Nephron (organoid): ENCODE results near the gene ZSWIM6.

ENCODE experiments used
- H3K27ac Mint-ChIP-seq, 3 experiments: 2 replicates each; pipeline ENCODE4 v1.8.0; 2020; ENCODE audit warnings: mixed read lengths in 3 of 3, mild to moderate bottlenecking in 2 of 3, moderate library complexity in 1 of 3
- H3K27me3 Mint-ChIP-seq: 2 replicates; pipeline ENCODE4 v1.8.0; 2021; ENCODE audit warnings: low read depth, mild to moderate bottlenecking, moderate library complexity, mixed read lengths
- H3K36me3 Mint-ChIP-seq: 2 replicates; pipeline ENCODE4 v1.8.0; 2020; ENCODE audit warnings: low read depth, mixed read lengths
- H3K4me1 Mint-ChIP-seq: 2 replicates; pipeline ENCODE4 v1.8.0; 2020; ENCODE audit warnings: mixed read lengths
- H3K4me3 Mint-ChIP-seq, 3 experiments: 2 replicates each; pipeline ENCODE4 v1.8.0; 2020; ENCODE audit warnings: mild to moderate bottlenecking in 3 of 3, mixed read lengths in 3 of 3, moderate library complexity in 2 of 3
- H3K9me3 Mint-ChIP-seq: 2 replicates; pipeline ENCODE4 v1.8.0; 2020; ENCODE audit warnings: mixed read lengths
- TF ChIP-seq, protein P1 (sequence below), 3 experiments: fragments of 200-600 bp; sonication (generic); IDR thresholded peaks; one replicate each; pipeline ENCODE4 v1.5.0; 2021; ENCODE audit warnings: antibody characterized with exemption in 3 of 3; ENCODE audit not compliant: unreplicated experiment in 3 of 3

Gene ZSWIM6

GRCh38 chr5:61347080-61347479 is 15.0 kb downstream of the ZSWIM6 start:
- Mint-ChIP-seq H3K9me3 (no peaks in the 10 kb centered on the region), H3K27me3 (no peaks in the 10 kb centered on the region), H3K4me3 (no peak overlapping the region), H3K4me1 (peaks cover 74% of the 10 kb centered on the region), H3K36me3 (peaks cover 13% of the 10 kb centered on the region), H3K27ac (no peak overlapping the region)
- TF ChIP-seq, protein P1, sequence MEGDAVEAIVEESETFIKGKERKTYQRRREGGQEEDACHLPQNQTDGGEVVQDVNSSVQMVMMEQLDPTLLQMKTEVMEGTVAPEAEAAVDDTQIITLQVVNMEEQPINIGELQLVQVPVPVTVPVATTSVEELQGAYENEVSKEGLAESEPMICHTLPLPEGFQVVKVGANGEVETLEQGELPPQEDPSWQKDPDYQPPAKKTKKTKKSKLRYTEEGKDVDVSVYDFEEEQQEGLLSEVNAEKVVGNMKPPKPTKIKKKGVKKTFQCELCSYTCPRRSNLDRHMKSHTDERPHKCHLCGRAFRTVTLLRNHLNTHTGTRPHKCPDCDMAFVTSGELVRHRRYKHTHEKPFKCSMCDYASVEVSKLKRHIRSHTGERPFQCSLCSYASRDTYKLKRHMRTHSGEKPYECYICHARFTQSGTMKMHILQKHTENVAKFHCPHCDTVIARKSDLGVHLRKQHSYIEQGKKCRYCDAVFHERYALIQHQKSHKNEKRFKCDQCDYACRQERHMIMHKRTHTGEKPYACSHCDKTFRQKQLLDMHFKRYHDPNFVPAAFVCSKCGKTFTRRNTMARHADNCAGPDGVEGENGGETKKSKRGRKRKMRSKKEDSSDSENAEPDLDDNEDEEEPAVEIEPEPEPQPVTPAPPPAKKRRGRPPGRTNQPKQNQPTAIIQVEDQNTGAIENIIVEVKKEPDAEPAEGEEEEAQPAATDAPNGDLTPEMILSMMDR (IDR thresholded peaks at IDR 0.05; ENCODE audit: unreplicated experiment in 3 of 3) = no peak

GRCh38 chr5:61348447-61348846 is 16.4 kb downstream of the ZSWIM6 start:
- Mint-ChIP-seq H3K27ac (peak overlapping the region in 2 of 3 experiments; percentile 13 to 32), H3K4me3 (no peak overlapping the region), H3K27me3 (no peaks in the 10 kb centered on the region), H3K9me3 (no peaks in the 10 kb centered on the region), H3K36me3 (peaks cover 13% of the 10 kb centered on the region), H3K4me1 (peaks cover 82% of the 10 kb centered on the region)
- TF ChIP-seq, protein P1 (IDR thresholded peaks at IDR 0.05; ENCODE audit: unreplicated experiment in 3 of 3) = no peak

DNA sequence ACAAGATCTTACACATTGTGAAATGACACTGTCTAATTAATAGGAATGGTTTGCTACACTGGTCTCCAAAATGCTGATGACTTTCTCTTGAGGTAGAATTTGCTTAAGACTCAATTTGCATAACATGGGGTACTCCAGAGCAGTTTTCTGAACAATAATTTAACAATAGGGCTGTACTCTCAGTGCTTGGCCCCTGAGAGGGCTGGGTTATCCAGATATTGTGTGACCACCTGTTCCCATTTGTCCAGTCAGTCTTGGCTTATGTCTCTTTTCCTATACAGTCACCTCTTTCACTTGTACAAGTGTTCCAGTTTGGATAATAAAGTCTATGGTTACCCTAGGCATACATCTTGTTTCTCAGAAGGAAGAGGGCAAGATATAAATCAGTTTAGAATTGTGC is 17.9 kb downstream of the ZSWIM6 start:
- Mint-ChIP-seq H3K36me3 (peaks cover 13% of the 10 kb centered on the region), H3K27me3 (no peaks in the 10 kb centered on the region), H3K9me3 (no peaks in the 10 kb centered on the region), H3K27ac (peak overlapping the region in 2 of 3 experiments; percentile 8 to 26), H3K4me1 (peaks cover 76% of the 10 kb centered on the region), H3K4me3 (no peak overlapping the region)
- TF ChIP-seq, protein P1 (IDR thresholded peaks at IDR 0.05; ENCODE audit: unreplicated experiment in 3 of 3) = no peak

DNA sequence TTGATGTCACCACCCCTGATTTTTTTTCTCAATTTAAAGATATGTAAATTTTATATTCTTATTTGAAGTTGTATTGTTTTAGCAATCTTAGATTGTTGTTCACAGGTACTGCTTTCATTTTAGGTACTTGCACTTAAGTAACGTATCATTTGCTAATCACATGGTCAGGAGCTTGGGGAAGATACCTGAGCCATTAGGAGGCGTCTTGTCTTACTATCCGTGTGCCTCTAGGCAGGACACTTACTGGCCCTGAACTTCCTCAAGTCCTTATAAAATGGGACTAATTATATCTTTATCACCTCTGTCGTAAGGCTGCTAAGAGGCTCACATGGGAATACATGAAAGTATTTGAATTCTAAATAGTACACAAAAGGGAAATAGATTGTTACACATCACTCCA is 18.5 kb downstream of the ZSWIM6 start:
- Mint-ChIP-seq H3K9me3 (no peaks in the 10 kb centered on the region), H3K4me3 (no peak overlapping the region), H3K36me3 (peaks cover 13% of the 10 kb centered on the region), H3K4me1 (peaks cover 70% of the 10 kb centered on the region), H3K27me3 (no peaks in the 10 kb centered on the region), H3K27ac (peak overlapping the region in 1 of 3 experiments; percentile 8)
- TF ChIP-seq, protein P1 (IDR thresholded peaks at IDR 0.05; ENCODE audit: unreplicated experiment in 3 of 3) = no peak

- Mint-ChIP-seq H3K27me3 (no peaks in the 10 kb centered on the region), H3K9me3 (no peaks in the 10 kb centered on the region), H3K27ac (peak overlapping the region in 1 of 3 experiments; percentile 31), H3K36me3 (peaks cover 8% of the 10 kb centered on the region), H3K4me1 (peaks cover 60% of the 10 kb centered on the region), H3K4me3 (no peak overlapping the region)
- TF ChIP-seq, protein P1 (IDR thresholded peaks at IDR 0.05; ENCODE audit: unreplicated experiment in 3 of 3) = no peak
Measured at GRCh38 chr5:61351733-61352132, 19.7 kb downstream of the ZSWIM6 start.

DNA sequence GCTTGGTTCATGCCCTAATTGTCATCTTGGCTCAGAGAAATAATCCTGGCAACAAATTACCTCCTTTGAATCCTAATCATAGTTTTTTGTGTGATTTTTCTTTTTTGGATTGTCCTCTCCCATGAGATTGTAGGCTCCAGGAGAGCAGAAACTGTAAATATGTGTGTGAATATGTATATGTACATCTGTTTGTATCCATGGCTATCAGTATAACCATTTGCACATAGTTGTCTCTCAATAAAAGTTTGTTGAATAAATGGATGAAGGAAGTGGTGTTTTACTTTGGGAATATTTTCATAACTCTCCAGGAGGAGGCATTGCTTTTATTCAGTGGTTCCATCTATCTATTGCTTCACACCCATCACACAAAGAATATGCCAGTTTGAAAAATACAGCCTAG is 20.1 kb downstream of the ZSWIM6 start:
- Mint-ChIP-seq H3K9me3 (no peaks in the 10 kb centered on the region), H3K4me3 (no peak overlapping the region), H3K36me3 (peaks cover 8% of the 10 kb centered on the region), H3K27me3 (no peaks in the 10 kb centered on the region), H3K27ac (peak overlapping the region in 2 of 3 experiments; percentile 31 to 51), H3K4me1 (peaks cover 56% of the 10 kb centered on the region)
- TF ChIP-seq, protein P1 (IDR thresholded peaks at IDR 0.05; ENCODE audit: unreplicated experiment in 3 of 3) = no peak
